Measurements from ENCODE around the gene TNFRSF11A.

Gene TNFRSF11A

GRCh38 chr18:62324181-62324828, 805 bp upstream of the TNFRSF11A start:
- no peak for DNase-seq (ENCODE audit: low read depth in 1 of 2, low spot score in 1 of 2)

- peak in 1 of 2 donors; percentile 7 for DNase-seq (ENCODE audit: low read depth in 1 of 2, low spot score in 1 of 2)
Observed at GRCh38 chr18:62325806-62326645, 916 bp downstream of the TNFRSF11A start.

- DNase-seq (ENCODE audit: low read depth in 1 of 2, low spot score in 1 of 2), result no peak
Observed at GRCh38 chr18:62326646-62327348, 1.7 kb downstream of the TNFRSF11A start.

- DNase-seq (ENCODE audit: low read depth in 1 of 2, low spot score in 1 of 2), result no peak
Observed at GRCh38 chr18:62327977-62328376, 2.9 kb downstream of the TNFRSF11A start.

DNA sequence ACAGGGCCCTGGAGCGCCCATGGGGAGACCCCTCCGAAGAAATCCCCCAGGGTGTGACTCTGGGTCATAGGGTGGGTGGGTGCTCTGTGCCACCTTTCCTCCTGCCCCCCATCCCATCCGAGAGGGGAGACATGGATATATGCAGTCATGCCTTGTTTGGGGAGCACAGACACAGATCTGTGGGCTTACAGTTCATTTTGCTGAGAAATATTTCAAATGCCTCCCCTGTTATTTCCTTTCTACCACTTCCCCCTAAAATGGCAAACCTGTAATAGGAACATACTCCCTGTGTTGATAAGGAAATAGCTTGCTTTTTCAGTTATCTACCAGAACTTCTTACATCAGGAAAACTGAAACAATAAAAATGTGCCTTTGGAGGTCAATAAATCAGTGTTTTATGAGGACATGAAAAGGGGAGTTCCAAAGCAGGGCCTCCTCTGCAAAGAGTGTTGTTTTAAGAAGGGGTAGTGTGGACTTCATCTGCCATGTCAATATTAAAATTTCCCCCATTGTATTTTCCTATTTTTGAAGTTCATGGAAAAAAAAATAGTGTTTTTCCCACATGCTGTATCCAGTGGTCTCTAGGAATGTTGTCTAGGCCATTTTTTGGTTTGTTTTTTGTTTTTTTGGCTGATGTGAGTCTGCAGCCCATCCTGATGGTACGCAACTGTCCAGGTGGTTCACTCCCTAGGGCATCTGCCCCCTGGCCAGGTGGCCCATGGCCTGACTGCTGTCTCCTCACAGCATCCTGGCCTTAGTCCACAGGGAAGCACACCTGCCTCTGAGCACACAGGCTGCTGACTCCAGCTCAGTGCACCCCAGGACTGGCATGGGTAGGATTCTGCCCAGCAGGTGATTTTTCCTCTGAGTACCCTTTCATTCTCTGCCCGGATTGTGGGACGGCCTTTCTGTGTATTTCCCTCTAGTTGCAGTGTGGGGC, 3.7 kb downstream of the TNFRSF11A start:
- no peak for DNase-seq (ENCODE audit: low read depth in 1 of 2, low spot score in 1 of 2)

DNA sequence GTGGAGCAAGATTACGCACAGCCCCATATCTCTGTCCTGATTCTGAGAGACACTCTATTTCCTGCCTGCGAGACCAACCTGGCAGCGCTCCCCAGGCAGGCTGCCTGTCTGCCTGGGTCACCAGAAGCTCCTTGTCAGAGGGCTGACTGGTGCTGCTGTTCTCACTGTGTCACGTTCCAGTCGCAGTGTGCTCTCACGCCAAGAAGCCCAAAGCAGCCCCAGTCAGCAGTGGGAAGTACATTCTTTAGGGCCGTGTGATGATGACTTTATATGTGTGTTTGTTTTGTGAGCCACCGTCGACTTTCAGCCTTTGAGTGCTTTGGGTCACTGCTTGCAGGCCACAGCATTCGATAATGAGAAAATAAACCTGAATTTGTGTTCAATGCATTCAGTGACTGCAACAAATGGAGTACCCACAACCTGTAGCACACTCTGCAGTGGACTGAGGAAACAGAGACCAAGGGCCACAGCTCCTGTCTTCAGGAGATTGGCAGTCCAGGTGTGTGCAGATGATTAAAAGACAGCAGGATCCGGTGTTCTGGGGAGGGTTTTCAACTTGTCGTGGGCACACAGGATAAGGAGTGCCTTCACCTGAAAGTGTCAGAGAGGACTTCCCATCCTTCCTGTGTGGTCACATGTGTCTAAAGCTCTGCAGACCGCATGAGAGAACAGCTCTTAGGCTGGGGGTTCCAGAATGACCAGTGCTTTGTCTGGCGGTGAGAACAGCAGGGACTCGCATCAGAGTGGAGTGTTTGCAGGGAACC, 4.8 kb downstream of the TNFRSF11A start:
- no peak for DNase-seq (ENCODE audit: low read depth in 1 of 2, low spot score in 1 of 2)

- no peak for DNase-seq (ENCODE audit: low read depth in 1 of 2, low spot score in 1 of 2)
Observed at GRCh38 chr18:62330650-62331049, 5.5 kb downstream of the TNFRSF11A start.

DNA sequence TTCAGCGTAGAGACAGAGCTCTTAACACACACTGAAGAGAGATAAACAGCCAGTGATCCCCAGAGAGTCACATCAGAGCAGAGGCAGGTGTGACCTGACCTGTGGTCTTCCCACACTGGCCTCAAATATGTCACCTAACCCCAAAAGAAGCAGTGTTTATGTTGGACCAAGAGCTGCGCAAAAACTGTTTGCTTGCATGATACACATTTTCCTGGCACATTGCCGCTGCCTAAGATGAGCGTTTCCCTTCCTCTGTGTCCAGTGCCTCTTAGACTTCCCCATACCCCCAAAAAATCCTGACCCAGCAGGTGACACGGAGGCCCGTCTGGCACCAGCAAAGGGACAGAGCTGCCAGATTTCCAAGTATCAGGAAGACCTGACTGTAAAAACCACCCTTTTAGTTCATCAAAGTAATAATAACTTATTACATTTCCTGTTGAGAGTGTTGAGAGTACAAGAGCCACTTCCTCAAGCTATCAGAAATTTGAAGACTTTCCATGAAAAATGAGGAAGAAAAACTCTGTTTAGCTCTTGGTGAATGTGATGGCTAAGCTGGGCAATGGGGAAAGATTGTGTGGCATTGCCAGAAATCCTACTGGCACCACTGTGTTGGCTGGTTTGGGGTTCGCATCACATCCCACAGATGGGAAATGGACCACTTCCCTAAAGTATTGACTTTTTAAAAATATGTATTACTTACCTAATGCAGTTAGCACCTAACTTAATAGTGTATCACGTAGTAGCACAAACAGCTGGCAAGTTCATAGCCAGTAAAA, 6.7 kb downstream of the TNFRSF11A start:
- DNase-seq (ENCODE audit: low read depth in 1 of 2, low spot score in 1 of 2), result no peak

GRCh38 chr18:62332431-62332830, 7.3 kb downstream of the TNFRSF11A start:
- DNase-seq (ENCODE audit: low read depth in 1 of 2, low spot score in 1 of 2), result no peak

DNA sequence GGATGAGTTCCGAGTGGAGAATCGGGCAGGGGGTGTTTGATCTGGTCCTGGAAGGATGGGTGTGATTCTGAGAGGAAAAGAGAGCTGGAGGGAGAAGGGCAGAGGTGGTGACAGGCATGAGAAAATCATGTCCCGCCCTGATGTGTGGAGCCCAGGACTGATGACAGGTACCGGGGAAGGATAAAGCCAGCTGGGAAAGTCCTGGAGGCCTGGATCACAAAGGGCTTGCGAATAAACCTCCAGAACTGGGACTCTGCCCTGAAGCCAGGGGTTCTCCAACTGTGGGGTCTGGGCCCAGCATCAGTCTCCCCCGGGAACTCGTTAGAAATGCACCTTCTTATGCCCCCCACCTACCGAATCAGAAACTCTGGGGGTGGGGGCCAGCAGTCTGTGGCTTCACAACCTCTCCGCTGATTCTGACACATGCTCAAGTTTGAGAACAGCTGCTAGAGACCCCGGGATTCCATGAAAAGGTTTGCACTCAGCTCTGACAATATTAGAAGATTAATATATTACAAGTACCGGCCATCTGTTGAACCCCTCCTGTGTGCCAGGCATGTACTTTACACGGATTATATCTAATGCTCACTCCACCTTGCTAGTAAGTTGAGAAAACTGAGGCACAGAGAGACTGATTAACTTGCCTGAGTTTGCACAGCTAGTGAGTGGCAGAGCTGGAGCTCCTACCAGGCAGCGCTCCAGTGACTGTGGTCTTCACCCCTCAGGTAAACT, 8.0 kb downstream of the TNFRSF11A start:
- DNase-seq (ENCODE audit: low read depth in 1 of 2, low spot score in 1 of 2), result no peak

DNA sequence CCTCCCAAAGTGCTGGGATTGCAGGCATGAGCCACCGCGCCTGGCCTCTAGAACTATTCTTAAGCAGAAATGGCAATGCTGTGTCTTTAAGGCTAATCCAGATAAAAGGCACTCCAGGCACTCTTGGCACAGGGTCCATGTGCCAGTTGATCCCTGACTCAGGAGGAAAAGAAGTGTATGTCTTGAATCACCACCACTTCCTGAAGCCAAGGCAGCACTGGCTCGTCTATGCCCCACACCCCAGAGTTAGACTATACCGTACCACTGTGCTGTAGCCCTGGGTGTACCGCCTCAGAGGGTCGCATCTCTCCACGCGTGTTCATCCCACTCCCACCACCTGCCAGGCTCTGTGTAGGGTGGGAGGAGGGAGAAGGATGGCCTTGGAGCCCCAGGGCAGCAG, 9.0 kb downstream of the TNFRSF11A start:
- DNase-seq (ENCODE audit: low read depth in 1 of 2, low spot score in 1 of 2), result no peak

DNA sequence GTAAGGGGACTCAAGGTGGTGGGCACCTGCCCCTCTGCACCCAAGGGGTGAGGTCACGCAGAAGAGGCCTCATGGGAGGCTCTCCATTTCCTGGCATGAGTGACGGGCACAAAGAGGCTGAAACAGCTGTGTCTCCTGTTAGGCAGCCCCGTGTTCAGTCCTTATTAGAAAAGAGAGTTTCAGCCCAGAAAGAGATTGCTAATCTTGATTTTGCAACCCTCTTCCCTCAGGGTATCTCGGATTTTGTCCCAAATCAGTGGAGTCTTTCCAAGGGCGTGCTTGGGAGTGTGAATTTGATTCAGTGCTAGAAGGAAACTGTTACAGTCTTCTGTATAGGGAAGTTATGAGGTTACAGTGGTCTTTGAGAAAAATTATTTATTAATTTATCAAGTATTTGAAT, 10.4 kb downstream of the TNFRSF11A start:
- DNase-seq (ENCODE audit: low read depth in 1 of 2, low spot score in 1 of 2), result no peak

GRCh38 chr18:62336618-62337017, 11.5 kb downstream of the TNFRSF11A start:
- no peak for DNase-seq (ENCODE audit: low read depth in 1 of 2, low spot score in 1 of 2)

- DNase-seq (ENCODE audit: low read depth in 1 of 2, low spot score in 1 of 2), result no peak
Observed at GRCh38 chr18:62337336-62337735, 12.2 kb downstream of the TNFRSF11A start.

DNA sequence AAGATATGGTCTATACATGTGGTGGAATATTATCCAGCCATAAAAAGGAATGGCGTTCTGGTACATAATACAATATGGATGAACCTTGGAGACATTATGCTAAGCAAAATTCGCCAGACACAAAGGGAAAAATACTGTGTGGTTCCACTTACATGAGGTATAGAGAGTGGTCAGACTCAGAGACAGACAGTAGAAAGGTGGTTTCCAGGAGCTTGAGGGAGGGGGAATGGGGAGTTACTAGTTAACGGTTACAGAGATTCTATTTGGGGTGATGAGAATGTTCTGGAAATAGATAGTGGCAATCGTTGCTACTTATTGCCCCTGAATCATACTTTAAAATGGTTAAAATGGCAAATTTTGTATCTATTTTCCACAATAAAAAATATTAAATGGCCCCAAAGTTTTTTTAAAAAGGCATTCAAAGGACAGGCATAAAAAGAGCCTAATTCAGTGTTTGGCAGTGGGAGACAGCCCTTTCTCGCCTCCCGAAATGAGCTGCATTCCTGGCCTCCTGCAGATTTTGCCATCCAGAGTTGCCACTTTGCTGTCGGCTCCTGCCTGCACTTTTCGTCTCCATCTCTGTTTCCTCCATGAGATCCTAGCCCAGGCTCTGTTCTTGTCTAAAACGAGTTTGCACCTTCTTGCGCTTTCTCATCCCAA, 13.5 kb downstream of the TNFRSF11A start:
- DNase-seq (ENCODE audit: low read depth in 1 of 2, low spot score in 1 of 2), result no peak

- no peak for DNase-seq (ENCODE audit: low read depth in 1 of 2, low spot score in 1 of 2)
Observed at GRCh38 chr18:62339106-62339988, 14.2 kb downstream of the TNFRSF11A start.

DNA sequence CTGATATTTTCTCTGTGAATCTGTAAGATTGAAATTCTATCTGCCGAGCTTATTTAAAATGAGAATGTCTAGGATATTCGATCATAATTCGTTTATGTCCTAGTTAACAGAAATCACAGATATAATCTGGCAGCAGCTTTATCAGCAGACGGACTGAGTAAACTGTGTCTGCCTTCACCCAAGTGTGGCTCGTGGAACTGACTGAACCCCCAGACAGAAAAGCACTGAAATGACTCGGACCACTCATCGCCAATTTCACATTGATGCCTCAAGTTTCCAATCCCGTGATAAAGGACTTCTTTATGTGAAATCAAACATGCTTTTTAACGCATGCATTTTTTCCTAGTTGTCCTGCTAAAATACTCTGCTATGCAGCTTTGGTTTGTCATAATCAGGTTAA, 15.9 kb downstream of the TNFRSF11A start:
- no peak for DNase-seq (ENCODE audit: low read depth in 1 of 2, low spot score in 1 of 2)
